ENCODE results near the gene CELSR1.

DNA sequence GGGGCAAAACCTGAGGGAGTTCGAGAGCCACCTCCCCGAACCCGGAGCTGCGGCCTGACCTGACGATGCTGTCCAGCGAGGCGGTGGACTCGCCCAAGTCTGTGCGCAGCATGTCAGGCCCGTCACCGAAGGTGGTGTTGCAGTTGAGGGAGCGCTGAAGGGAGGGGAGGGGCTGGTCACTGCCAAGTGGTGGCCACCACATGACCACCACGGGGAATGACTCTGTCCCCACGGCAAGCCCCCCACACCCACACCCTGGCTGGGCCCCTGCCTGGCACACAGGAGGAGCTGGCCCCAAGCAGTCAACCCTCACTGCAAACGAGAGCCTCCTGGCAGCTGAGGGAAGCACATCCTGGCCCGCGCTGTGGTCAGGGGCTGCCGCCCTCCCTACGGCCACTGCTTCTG is 171.1 kb downstream of the CELSR1 start:
- TF ChIP-seq, protein P1, sequence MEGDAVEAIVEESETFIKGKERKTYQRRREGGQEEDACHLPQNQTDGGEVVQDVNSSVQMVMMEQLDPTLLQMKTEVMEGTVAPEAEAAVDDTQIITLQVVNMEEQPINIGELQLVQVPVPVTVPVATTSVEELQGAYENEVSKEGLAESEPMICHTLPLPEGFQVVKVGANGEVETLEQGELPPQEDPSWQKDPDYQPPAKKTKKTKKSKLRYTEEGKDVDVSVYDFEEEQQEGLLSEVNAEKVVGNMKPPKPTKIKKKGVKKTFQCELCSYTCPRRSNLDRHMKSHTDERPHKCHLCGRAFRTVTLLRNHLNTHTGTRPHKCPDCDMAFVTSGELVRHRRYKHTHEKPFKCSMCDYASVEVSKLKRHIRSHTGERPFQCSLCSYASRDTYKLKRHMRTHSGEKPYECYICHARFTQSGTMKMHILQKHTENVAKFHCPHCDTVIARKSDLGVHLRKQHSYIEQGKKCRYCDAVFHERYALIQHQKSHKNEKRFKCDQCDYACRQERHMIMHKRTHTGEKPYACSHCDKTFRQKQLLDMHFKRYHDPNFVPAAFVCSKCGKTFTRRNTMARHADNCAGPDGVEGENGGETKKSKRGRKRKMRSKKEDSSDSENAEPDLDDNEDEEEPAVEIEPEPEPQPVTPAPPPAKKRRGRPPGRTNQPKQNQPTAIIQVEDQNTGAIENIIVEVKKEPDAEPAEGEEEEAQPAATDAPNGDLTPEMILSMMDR (IDR thresholded peaks at IDR 0.05; ENCODE audit: insufficient read depth, low read length), result no peak
- no peak for TF ChIP-seq SPI1 (IDR thresholded peaks at IDR 0.05; ENCODE audit: borderline replicate concordance, low read depth)
- no peak for TF ChIP-seq POLR2AphosphoS5 (IDR thresholded peaks at IDR 0.05; ENCODE audit: low read depth)
- no peak for TF ChIP-seq GABPA (IDR thresholded peaks at IDR 0.05; ENCODE audit: low read depth)
